GM12872 (cell line): Measurements from ENCODE around the gene DNAH17.

Source experiments
- CTCF ChIP-seq: IDR thresholded peaks from 3 replicates; pipeline ENCODE4 v1.5.1; 2011; ENCODE audit warnings: low read depth, mild to moderate bottlenecking, low read length, moderate library complexity; ENCODE audit not compliant: insufficient read depth

DNAH17 gene

DNA sequence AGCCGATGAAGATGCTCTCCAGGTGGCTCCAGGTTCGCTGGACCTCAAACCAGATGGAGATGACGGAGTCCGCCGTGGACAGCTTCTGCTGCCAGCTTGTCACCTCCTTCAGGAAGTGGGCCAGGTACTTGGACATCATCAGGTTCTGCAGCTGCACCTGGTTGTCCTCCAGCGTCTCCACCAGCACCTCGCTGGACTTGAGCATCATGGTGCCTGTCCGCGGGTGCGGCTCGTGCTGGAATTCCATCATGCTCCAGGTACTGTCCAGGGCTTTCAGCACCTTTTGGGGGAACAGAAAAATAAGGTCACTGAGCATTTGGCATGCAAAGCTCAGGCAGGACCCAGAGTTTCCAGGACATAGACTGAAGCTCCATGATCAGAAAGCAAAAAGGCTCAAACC, 69.7 kb downstream of the DNAH17 start:
- TF ChIP-seq CTCF, result no peak

- no peak for TF ChIP-seq CTCF
Measured at GRCh38 chr17:78506454-78507309, 70.5 kb downstream of the DNAH17 start.

GRCh38 chr17:78504156-78504925, 72.9 kb downstream of the DNAH17 start:
- no peak for TF ChIP-seq CTCF

- TF ChIP-seq CTCF, result no peak
Measured at GRCh38 chr17:78502611-78503148, 74.5 kb downstream of the DNAH17 start.

DNA sequence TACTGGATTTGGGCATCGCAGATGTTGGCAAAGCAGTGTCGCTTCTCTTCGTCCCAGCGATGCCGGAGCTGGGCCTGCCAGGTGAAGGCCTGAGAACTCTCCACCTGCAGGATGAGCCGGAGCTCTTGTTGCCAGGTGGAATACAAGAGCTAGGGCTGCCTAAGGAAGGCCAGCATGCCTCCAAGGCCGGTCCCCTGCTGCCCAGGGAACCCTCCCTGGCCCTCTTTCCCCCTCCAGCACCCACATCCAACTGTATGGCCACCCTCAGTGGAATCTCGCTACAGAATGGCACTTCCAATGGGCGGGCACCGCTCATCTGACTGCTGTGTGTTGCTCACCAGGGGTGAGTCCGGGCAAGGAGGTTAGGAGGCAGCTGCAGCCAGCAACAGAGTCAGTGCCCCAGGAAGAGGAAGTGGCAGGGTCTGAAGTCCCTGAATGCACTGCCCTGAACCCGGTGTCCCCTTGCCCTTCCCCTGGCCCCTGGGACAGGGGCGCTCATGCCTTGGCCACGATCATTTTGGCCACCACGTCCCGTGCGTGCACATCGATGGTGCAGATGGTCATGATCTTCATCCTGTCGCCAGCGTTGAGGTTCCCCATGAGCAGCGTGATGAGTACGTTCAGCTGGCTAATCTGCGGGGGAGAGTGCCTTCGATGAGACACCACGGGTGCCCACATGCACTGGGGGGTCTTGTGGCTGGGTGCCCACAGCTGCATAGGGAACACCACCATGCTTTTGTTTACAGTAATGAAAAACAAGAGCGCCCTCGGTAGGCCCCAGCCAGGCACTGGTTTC, 75.8 kb downstream of the DNAH17 start:
- TF ChIP-seq CTCF, result no peak

- no peak for TF ChIP-seq CTCF
Measured at GRCh38 chr17:78500806-78501205, 76.4 kb downstream of the DNAH17 start.
